ENCODE results near the gene CSTA.

The CSTA gene

DNA sequence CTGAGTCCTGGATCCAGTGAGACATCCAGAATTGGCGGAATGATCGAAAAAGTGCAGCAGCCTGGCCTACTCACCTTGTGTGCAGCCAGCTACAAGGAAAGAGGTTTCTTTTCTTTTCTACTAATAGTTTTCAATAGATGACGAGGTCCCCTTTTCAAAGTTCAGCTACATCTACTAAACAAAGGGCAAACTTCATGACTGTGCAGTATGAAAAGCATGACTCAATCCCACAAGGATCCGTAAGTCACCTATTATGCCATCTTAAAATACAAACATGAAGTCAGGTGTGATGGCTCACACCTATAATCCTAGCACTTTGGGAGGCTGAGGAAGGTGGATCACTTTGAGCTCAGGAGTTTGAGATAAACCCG is 41.3 kb downstream of the CSTA start:
- no peak overlapping the region for H3K4me3 ChIP-seq (ENCODE audit: low read depth, low read length)
- no peak for TF ChIP-seq CTCF (conservative IDR thresholded peaks at IDR 0.05; ENCODE audit: low read depth, low read length)
- DNase-seq (ENCODE audit: low read depth), result no peak

DNA sequence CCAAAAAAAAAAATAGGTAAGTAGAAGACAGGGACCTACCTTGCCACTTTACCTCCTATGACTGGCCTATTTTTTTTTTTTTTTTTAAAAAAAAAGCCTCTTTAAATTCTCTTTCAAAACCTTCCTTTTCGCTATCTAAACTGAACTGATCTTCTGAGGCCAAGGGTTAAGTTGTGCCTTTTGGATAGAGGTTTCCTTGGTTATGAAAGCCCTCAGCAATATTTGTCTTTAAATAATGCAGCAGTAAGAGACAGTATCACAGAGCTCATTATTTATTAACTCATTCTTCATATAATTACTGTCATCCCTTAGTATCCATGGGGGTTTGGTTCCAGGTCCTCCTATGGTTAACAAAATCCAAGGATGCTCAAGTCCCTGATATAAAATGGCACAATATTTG is 49.0 kb downstream of the CSTA start:
- no peak for TF ChIP-seq CTCF (conservative IDR thresholded peaks at IDR 0.05; ENCODE audit: low read depth, low read length)
- no peak for DNase-seq (ENCODE audit: low read depth)
- H3K4me3 ChIP-seq (ENCODE audit: low read depth, low read length), result no peak overlapping the region

DNA sequence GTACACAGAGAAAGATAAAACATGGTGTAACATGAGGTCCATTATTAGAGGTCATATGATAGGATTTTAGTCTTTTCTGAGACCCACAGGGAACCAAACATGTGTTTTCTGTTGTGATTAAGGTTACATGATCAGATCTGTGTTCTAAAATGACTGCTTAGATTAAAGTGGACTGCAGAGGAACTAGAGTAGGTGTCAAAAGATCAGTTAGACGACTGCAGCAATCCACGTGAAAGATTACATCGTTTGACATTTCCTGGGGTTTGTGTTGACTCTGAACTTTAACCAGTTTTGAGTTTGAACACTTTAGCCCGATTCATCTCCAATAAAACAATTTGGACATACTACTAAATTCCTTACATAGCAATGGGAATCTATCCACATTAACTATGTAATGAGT is 52.9 kb downstream of the CSTA start:
- DNase-seq (ENCODE audit: low read depth), result no peak
- no peak overlapping the region for H3K4me3 ChIP-seq (ENCODE audit: low read depth, low read length)
- TF ChIP-seq CTCF (conservative IDR thresholded peaks at IDR 0.05; ENCODE audit: low read depth, low read length), result no peak

DNA sequence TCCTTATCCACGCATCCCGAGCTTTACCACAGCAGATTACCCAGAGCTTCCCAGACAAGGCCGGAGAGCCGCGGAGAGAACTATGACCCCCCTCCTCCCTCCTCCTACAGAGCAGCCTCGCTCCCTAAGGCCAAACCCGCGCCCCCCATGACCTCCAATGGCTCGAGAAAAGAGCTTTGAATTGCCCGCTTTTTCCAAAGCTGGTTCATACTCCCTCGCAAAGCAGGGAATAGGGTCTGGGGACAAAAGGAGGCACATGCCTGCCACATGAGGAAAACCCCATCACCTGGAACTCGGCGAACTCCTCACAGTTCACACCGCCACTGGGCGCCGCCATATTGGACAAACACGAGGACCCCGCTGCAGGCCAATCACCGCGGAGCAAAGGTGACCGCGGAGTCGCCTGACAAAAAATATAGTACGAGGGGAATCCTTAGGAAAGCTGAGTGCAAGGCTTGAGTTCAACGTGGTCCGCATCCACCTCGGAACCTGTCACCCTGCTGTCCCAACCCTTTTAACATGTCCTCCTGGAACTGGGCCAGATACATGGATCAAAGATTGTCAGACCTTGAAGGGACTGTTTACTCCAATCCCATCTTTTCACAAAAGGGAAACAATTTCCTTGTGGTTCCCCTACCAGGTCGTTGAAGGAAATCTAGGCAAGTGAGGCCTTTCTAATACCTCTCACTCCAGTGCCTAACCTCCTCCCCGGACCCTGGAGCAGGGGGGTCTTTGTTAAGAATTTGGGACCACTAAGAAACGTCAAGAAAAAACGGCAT is 58.0 kb downstream of the CSTA start, which contains the start of gene MIX23:
Gene MIX23, minus strand, starts transcription at position 344 of the 779 bp plus-strand sequence. Its CDS starts 7 bp downstream, at position 337.
- peak; percentile 81 for DNase-seq (ENCODE audit: low read depth)
- peak within 1 kb of the TSS; percentile 80 for H3K4me3 ChIP-seq (ENCODE audit: low read depth, low read length)
- TF ChIP-seq CTCF (conservative IDR thresholded peaks at IDR 0.05; ENCODE audit: low read depth, low read length), result no peak

GRCh38 chr3:122383771-122384697 is 59.0 kb downstream of the CSTA start, which contains the start of gene FAM162A:
Gene FAM162A, plus strand, starts transcription at chr3:122384182. Its CDS starts 84 bp downstream, at chr3:122384266.
- peak; percentile 75 for DNase-seq (ENCODE audit: low read depth)
- TF ChIP-seq CTCF (conservative IDR thresholded peaks at IDR 0.05; ENCODE audit: low read depth, low read length), result peak; percentile 26
- peak within 1 kb of the TSS; percentile 80 for H3K4me3 ChIP-seq (ENCODE audit: low read depth, low read length)

- DNase-seq (ENCODE audit: low read depth), result no peak
- TF ChIP-seq CTCF (conservative IDR thresholded peaks at IDR 0.05; ENCODE audit: low read depth, low read length), result no peak
- no peak overlapping the region for H3K4me3 ChIP-seq (ENCODE audit: low read depth, low read length)
Observed at GRCh38 chr3:122387709-122388108, 62.7 kb downstream of the CSTA start.
